Neural cell (in vitro differentiated cells): Measurements from ENCODE around the gene CRADD. TPM values are rescaled to one million over a fixed set of nuclear protein-coding genes. Genes with fewer than 3 reads are reported as not detected.

Experiments
- H2AFZ ChIP-seq: fragments of 200-600, 300-800 bp; sonication (generic), shearing (Covaris generic); 2 replicates; pipeline ENCODE4 v1.6.0; 2014; ENCODE audit warnings: low read depth, mild to moderate bottlenecking, antibody characterized with exemption, low read length, moderate library complexity
- H3F3A ChIP-seq: fragments of 200-600 bp; shearing (Covaris generic); 2 replicates; pipeline ENCODE4 v1.6.1; 2016; ENCODE audit warnings: mild to moderate bottlenecking, moderate library complexity, mixed read lengths, antibody characterized with exemption, low read length; ENCODE audit not compliant: insufficient read depth, poor library complexity, severe bottlenecking
- H3K27ac ChIP-seq: fragments of 200-600, 300-800 bp; sonication (generic), shearing (Covaris generic); 2 replicates; pipeline ENCODE4 v1.5.1; 2014; ENCODE audit warnings: mild to moderate bottlenecking, low read length, moderate library complexity
- H3K27me3 ChIP-seq: fragments of 300-800, 200-600 bp; sonication (generic), shearing (Covaris generic); 2 replicates; pipeline ENCODE4 v1.6.0; 2014; ENCODE audit warnings: mild to moderate bottlenecking, low read depth, low read length, moderate library complexity; ENCODE audit not compliant: insufficient read depth
- H3K36me3 ChIP-seq: fragments of 300-800, 200-600 bp; sonication (generic), shearing (Covaris generic); 2 replicates; pipeline ENCODE4 v1.5.1; 2014; ENCODE audit warnings: mild to moderate bottlenecking, antibody characterized with exemption, low read length, moderate library complexity; ENCODE audit not compliant: insufficient read depth
- H3K4me2 ChIP-seq: fragments of 300-800, 200-600 bp; sonication (generic), shearing (Covaris generic); 2 replicates; pipeline ENCODE4 v1.6.0; 2014; ENCODE audit warnings: mild to moderate bottlenecking, low read length
- H3K4me3 ChIP-seq: fragments of 300-800, 200-600 bp; sonication (generic), shearing (Covaris generic); 2 replicates; pipeline ENCODE4 v1.5.1; 2014; ENCODE audit warnings: mild to moderate bottlenecking, low read length, moderate library complexity
- H3K79me2 ChIP-seq: fragments of 200-600 bp; shearing (Covaris generic); replicated peaks from 2 replicates; pipeline ENCODE4 v1.6.0; 2014; ENCODE audit warnings: mild to moderate bottlenecking, low read length, moderate library complexity; ENCODE audit not compliant: insufficient read depth
- H3K9ac ChIP-seq: fragments of 300-800, 200-600 bp; sonication (generic), shearing (Covaris generic); 2 replicates; pipeline ENCODE4 v1.6.1; 2016; ENCODE audit warnings: mild to moderate bottlenecking, low read length, mixed read lengths
- H3K9me2 ChIP-seq: fragments of 200-600 bp; shearing (Covaris generic); 2 replicates; pipeline ENCODE4 v1.6.1; 2016; ENCODE audit warnings: mild to moderate bottlenecking, low read length, mixed read lengths; ENCODE audit not compliant: insufficient read depth
- H3K9me3 ChIP-seq: fragments of 200-600, 300-800 bp; sonication (generic), shearing (Covaris generic); 2 replicates; pipeline ENCODE4 v1.6.1; 2016; ENCODE audit warnings: mild to moderate bottlenecking, mixed run types, low read length, moderate library complexity, mixed read lengths
- H4K20me1 ChIP-seq: fragments of 200-600 bp; shearing (Covaris generic); 2 replicates; pipeline ENCODE4 v1.6.1; 2016; ENCODE audit warnings: mild to moderate bottlenecking, mixed run types; ENCODE audit not compliant: insufficient read depth
- EP300 ChIP-seq: fragments of 450-650 bp; conservative IDR thresholded peaks from 2 replicates; pipeline ENCODE4 v1.6.1; 2014; ENCODE audit warnings: antibody characterized with exemption, mild to moderate bottlenecking, moderate library complexity; ENCODE audit not compliant: poor library complexity, severe bottlenecking
- EZH2 ChIP-seq: fragments of 200-600, 300-800 bp; shearing (Covaris generic), sonication (generic); IDR thresholded peaks from 2 replicates; pipeline ENCODE4 v1.6.1; 2014; ENCODE audit warnings: antibody characterized with exemption, low read length, borderline replicate concordance, mild to moderate bottlenecking; ENCODE audit not compliant: insufficient read depth, poor library complexity, severe bottlenecking
- MXI1 ChIP-seq: fragments of 450-650 bp; conservative IDR thresholded peaks from 2 replicates; pipeline ENCODE4 v1.6.1; 2014; ENCODE audit warnings: antibody characterized with exemption, mild to moderate bottlenecking; ENCODE audit not compliant: poor library complexity, severe bottlenecking
- POLR2AphosphoS5 ChIP-seq: IDR thresholded peaks from 2 replicates; pipeline ENCODE4 v1.6.1; 2012
- RAD21 ChIP-seq: fragments of 450-650 bp; conservative IDR thresholded peaks from 2 replicates; pipeline ENCODE4 v1.6.1; 2014; ENCODE audit warnings: antibody characterized with exemption, mild to moderate bottlenecking, moderate library complexity
- SMC3 ChIP-seq: fragments of 450-650 bp; conservative IDR thresholded peaks from 2 replicates; pipeline ENCODE4 v1.6.1; 2014; ENCODE audit warnings: antibody characterized with exemption, mild to moderate bottlenecking, moderate library complexity; ENCODE audit not compliant: poor library complexity
- TAF1 ChIP-seq: IDR thresholded peaks from 2 replicates; pipeline ENCODE4 v1.6.1; 2012; ENCODE audit warnings: low read depth
- polyA plus RNA-seq: library from polyadenylated mRNA; depleted of rRNA; stranded (reverse); fragments of >200 nt; gene quantifications from 2 replicates; pipeline ENCODE4 v1.2.3, GENCODE V29; 2014
- TF ChIP-seq, protein P1 (sequence below): IDR thresholded peaks from 2 replicates; pipeline ENCODE4 v1.6.1; 2012; ENCODE audit warnings: borderline replicate concordance
- TF ChIP-seq, protein P2 (sequence below): fragments of 450-650 bp; IDR thresholded peaks from 2 replicates; pipeline ENCODE4 v1.5.1; 2014; ENCODE audit warnings: antibody characterized with exemption, mild to moderate bottlenecking, moderate library complexity; ENCODE audit not compliant: poor library complexity, severe bottlenecking

Gene CRADD
- polyA plus RNA-seq, 1 donor from 2014 or later, result 23.5 TPM

DNA sequence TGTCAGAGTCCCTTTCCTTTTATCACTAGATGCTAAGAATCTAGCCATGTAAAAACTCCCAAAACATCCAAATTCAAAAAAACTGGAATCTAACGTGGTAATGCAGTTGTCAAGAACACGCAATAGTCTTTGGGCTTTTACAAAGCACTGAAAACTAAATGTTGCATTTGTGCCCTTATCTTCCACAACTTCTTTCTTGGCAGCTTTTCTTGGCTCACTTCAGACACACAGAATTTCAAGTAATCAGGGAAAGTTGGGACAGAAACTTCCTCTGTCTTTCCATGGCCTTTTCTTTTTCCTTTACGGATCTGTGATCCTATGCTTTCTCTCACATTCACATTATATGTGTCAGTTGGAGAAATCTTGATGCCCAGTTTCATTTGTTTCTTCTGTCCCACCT is 136.0 kb downstream of the CRADD start:
- Histone ChIP-seq H3K79me2 (no peaks in the 10 kb centered on the region), H2AFZ (no peak overlapping the region), H4K20me1 (no peaks in the 10 kb centered on the region), H3K27me3 (no peaks in the 10 kb centered on the region), H3K36me3 (no peaks in the 10 kb centered on the region), H3K9me2 (no peaks in the 10 kb centered on the region), H3K27ac (no peak overlapping the region), H3F3A (no peaks in the 10 kb centered on the region), H3K9me3 (no peaks in the 10 kb centered on the region), H3K9ac (no peak overlapping the region), H3K4me2 (no peak overlapping the region), H3K4me3 (no peak overlapping the region)
- TF ChIP-seq POLR2AphosphoS5 (no peak), SMC3 (no peak), MXI1 (no peak), EZH2 (no peak), TAF1 (no peak), EP300 (no peak), RAD21 (no peak)
- TF ChIP-seq, protein P1, sequence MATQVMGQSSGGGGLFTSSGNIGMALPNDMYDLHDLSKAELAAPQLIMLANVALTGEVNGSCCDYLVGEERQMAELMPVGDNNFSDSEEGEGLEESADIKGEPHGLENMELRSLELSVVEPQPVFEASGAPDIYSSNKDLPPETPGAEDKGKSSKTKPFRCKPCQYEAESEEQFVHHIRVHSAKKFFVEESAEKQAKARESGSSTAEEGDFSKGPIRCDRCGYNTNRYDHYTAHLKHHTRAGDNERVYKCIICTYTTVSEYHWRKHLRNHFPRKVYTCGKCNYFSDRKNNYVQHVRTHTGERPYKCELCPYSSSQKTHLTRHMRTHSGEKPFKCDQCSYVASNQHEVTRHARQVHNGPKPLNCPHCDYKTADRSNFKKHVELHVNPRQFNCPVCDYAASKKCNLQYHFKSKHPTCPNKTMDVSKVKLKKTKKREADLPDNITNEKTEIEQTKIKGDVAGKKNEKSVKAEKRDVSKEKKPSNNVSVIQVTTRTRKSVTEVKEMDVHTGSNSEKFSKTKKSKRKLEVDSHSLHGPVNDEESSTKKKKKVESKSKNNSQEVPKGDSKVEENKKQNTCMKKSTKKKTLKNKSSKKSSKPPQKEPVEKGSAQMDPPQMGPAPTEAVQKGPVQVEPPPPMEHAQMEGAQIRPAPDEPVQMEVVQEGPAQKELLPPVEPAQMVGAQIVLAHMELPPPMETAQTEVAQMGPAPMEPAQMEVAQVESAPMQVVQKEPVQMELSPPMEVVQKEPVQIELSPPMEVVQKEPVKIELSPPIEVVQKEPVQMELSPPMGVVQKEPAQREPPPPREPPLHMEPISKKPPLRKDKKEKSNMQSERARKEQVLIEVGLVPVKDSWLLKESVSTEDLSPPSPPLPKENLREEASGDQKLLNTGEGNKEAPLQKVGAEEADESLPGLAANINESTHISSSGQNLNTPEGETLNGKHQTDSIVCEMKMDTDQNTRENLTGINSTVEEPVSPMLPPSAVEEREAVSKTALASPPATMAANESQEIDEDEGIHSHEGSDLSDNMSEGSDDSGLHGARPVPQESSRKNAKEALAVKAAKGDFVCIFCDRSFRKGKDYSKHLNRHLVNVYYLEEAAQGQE, result no peak
- TF ChIP-seq, protein P2, sequence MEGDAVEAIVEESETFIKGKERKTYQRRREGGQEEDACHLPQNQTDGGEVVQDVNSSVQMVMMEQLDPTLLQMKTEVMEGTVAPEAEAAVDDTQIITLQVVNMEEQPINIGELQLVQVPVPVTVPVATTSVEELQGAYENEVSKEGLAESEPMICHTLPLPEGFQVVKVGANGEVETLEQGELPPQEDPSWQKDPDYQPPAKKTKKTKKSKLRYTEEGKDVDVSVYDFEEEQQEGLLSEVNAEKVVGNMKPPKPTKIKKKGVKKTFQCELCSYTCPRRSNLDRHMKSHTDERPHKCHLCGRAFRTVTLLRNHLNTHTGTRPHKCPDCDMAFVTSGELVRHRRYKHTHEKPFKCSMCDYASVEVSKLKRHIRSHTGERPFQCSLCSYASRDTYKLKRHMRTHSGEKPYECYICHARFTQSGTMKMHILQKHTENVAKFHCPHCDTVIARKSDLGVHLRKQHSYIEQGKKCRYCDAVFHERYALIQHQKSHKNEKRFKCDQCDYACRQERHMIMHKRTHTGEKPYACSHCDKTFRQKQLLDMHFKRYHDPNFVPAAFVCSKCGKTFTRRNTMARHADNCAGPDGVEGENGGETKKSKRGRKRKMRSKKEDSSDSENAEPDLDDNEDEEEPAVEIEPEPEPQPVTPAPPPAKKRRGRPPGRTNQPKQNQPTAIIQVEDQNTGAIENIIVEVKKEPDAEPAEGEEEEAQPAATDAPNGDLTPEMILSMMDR, result no peak

DNA sequence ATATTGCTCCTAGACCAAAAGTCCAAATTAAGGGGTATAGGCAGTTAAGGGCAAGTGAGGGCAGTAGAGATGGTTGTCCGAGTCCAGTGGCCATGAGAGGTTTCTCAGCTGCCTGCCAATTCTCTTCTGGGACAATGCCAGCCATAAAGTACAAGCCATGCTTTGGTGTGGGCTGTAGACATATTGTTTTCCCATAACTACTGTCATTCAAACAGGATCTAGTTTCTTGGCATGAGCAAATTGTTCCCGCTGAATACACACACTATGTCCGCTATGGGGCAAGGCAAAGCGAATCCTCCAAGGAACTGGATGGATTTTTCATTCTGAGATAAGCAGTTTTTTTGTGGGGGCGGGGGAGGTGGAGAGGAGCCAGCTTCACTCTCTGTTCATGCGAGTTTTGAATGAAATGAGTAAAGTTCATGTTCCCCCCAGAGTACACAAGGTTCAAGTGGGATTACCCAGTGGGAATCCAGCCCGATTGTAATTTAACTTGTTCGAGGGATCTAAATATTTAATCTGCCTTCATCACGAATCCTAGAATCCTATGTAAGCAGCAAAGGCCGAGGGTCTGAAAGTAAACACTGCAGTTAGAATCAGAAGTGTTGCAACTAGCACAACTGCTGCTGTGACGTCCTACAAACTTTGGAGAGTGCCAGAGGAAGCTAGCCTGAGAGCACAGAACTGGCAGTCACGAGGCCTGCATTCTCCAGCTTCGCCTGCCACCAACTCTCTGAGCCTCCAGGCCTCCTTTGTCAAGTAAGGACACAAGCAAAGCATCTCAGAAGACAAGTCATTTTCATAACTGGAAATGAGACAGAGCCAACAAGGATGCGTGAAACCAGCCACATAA is 137.0 kb downstream of the CRADD start:
- H2AFZ ChIP-seq, result no peak overlapping the region
- H3K9me3 ChIP-seq, result no peaks in the 10 kb centered on the region
- H3K27ac ChIP-seq, result no peak overlapping the region
- H3F3A ChIP-seq, result no peaks in the 10 kb centered on the region
- H4K20me1 ChIP-seq, result no peaks in the 10 kb centered on the region
- no peak overlapping the region for H3K4me2 ChIP-seq
- no peak overlapping the region for H3K4me3 ChIP-seq
- H3K9ac ChIP-seq, result no peak overlapping the region
- H3K36me3 ChIP-seq, result no peaks in the 10 kb centered on the region
- no peaks in the 10 kb centered on the region for H3K27me3 ChIP-seq
- H3K79me2 ChIP-seq, result no peaks in the 10 kb centered on the region
- TF ChIP-seq, protein P2, result no peak
- no peak for TF ChIP-seq TAF1
- no peak for TF ChIP-seq RAD21
- TF ChIP-seq MXI1, result no peak
- no peak for TF ChIP-seq EP300
- no peak for TF ChIP-seq POLR2AphosphoS5
- TF ChIP-seq, protein P1, result no peak
- TF ChIP-seq EZH2, result no peak
- TF ChIP-seq SMC3, result no peak
- H3K9me2 ChIP-seq, result no peaks in the 10 kb centered on the region
